Heart left ventricle (tissue), 13 donors: ENCODE measurements around the gene SLC22A13.

Experiments
- CTCF ChIP-seq, 12 donors: fragments of 200-600 bp; sonication (generic) in 4 of 12; IDR thresholded peaks; one replicate each; pipeline versions ENCODE4 v1.5.0 to v1.8.0; 2018 to 2022; ENCODE audit warnings: antibody characterized with exemption in 12 of 12, mild to moderate bottlenecking in 5 of 12
- POLR2A ChIP-seq, 2 donors: fragments of 450-650 bp; IDR thresholded peaks; one replicate each; pipeline ENCODE4 v1.6.1; 2017; ENCODE audit warnings: antibody characterized with exemption in 2 of 2, mild to moderate bottlenecking in 2 of 2, moderate library complexity in 2 of 2
- donor health status: ischemic (EF 13 %, LVEDD 7.1; RV severe dilation, severe dysfunction).
- donor health status: DM: no; HTN: yes; CAD: no.
- donor health status: DM: no; HTN: no; CAD: no.
- donor health status: ischemic (EF 25% LVEDD 6.9; RV normal size, moderate dysfunction).
- donor health status: ischemic (EF 25% LVEDD 5.7; RV mildly dilated, moderate dysfunction).
- donor health status: ischemic (EF 35%, LVEDD 5.7; RV mildly dilated, moderate dysfunction).
- donor health status: nonischemic (EF 11% LVEDD 7.7; RV severe dilation, severe dysfunction).
- donor health status: DM: yes; HTN: yes; CAD: no.
- donor health status: PGD.
- donor health status: ischemic (EF 29% LVEDD 5.4; RV normal size, mild dysfunction).
- donor health status: nonischemic (EF 23%, LVEDD 6.1; RV moderate dilation, normal function).

GRCh38 chr3:38276081-38276916 lies 10.7 kb downstream of the SLC22A13 start:
- TF ChIP-seq POLR2A (IDR thresholded peaks at IDR 0.05) (no peak), CTCF (IDR thresholded peaks at IDR 0.05) (no peak)
